NCI-H128 (cell line): ENCODE results near the gene XPO1.
A peak's percentile ranks its signal among the peaks of the same experiment; 100 is the strongest.
"Not testable (repeated sequence)": the region's sequence is repeated elsewhere in the genome, so short reads cannot be mapped to it uniquely, and the experiment has no call there.

Source experiments
- DNase-seq: peaks from one replicate; lab custom pipeline; 2025; ENCODE audit not compliant: unreplicated experiment; lab: John Stamatoyannopoulos, UW

XPO1 gene

GRCh38 chr2:61538200-61538919, at the start of gene XPO1:
XPO1 (minus strand) TSS chr2:61538356; CDS start chr2:61533897, 4,459 bp downstream.
- peak; percentile 100 for DNase-seq

GRCh38 chr2:61586928-61587327, 48.8 kb upstream of the XPO1 start:
- not testable (repeated sequence) for DNase-seq

- DNase-seq = no peak
These were observed 47.2 kb upstream of the XPO1 start for GRCh38 chr2:61585383-61585782.

GRCh38 chr2:61584368-61584767, 46.2 kb upstream of the XPO1 start:
- DNase-seq = not testable (repeated sequence)

GRCh38 chr2:61582165-61582564, 44.0 kb upstream of the XPO1 start:
- no peak for DNase-seq

- no peak for DNase-seq
These were observed 43.6 kb upstream of the XPO1 start for GRCh38 chr2:61581716-61582115.

GRCh38 chr2:61575447-61575859, 37.3 kb upstream of the XPO1 start:
- DNase-seq = no peak

GRCh38 chr2:61566566-61566965, 28.4 kb upstream of the XPO1 start:
- no peak for DNase-seq

GRCh38 chr2:61562615-61563014, 24.5 kb upstream of the XPO1 start:
- DNase-seq = no peak

- DNase-seq = no peak
These were observed 20.0 kb upstream of the XPO1 start for GRCh38 chr2:61558160-61558559.

GRCh38 chr2:61557381-61557780, 19.2 kb upstream of the XPO1 start:
- DNase-seq = no peak

- DNase-seq = no peak
These were observed 16.4 kb upstream of the XPO1 start for GRCh38 chr2:61554604-61555003.

GRCh38 chr2:61550375-61551209, 12.4 kb upstream of the XPO1 start:
- DNase-seq = no peak

GRCh38 chr2:61549546-61549945, 11.4 kb upstream of the XPO1 start:
- no peak for DNase-seq

- DNase-seq = no peak
These were observed 4.9 kb upstream of the XPO1 start for GRCh38 chr2:61543062-61543461.

- not testable (repeated sequence) for DNase-seq
These were observed 2.0 kb upstream of the XPO1 start for GRCh38 chr2:61540167-61540566.

- peak; percentile 34 for DNase-seq
These were observed 864 bp upstream of the XPO1 start for GRCh38 chr2:61538920-61539520.

- no peak for DNase-seq
These were observed 281 bp downstream of the XPO1 start for GRCh38 chr2:61537950-61538199.

GRCh38 chr2:61537277-61537949, 743 bp downstream of the XPO1 start:
- no peak for DNase-seq

GRCh38 chr2:61536572-61537276, 1.4 kb downstream of the XPO1 start:
- DNase-seq = peak; percentile 59

- no peak for DNase-seq
These were observed 2.0 kb downstream of the XPO1 start for GRCh38 chr2:61536180-61536571.
